PC-3 (cell line): Measurements from ENCODE around the gene ARID5B.

Experiments
- EZH2 ChIP-seq: fragments of 300-600 bp; sonication (generic); IDR thresholded peaks from one replicate; pipeline ENCODE4 v1.6.1; 2017; ENCODE audit warnings: antibody characterized with exemption, mild to moderate bottlenecking, low read length; ENCODE audit not compliant: unreplicated experiment
- EZH2phosphoT487 ChIP-seq: fragments of 300-600 bp; sonication (generic); IDR thresholded peaks from 2 replicates; pipeline ENCODE4 v1.6.1; 2018; ENCODE audit warnings: mild to moderate bottlenecking, antibody characterized with exemption, low read length, borderline replicate concordance
- TF ChIP-seq, protein P1 (sequence below): fragments of 300-600 bp; sonication (generic); conservative IDR thresholded peaks from 2 replicates; pipeline ENCODE4 v1.5.1; 2017; ENCODE audit warnings: antibody characterized with exemption, low read depth, mild to moderate bottlenecking, low read length

GRCh38 chr10:61869041-61869675 is 32.3 kb upstream of the ARID5B start:
- TF ChIP-seq, protein P1, sequence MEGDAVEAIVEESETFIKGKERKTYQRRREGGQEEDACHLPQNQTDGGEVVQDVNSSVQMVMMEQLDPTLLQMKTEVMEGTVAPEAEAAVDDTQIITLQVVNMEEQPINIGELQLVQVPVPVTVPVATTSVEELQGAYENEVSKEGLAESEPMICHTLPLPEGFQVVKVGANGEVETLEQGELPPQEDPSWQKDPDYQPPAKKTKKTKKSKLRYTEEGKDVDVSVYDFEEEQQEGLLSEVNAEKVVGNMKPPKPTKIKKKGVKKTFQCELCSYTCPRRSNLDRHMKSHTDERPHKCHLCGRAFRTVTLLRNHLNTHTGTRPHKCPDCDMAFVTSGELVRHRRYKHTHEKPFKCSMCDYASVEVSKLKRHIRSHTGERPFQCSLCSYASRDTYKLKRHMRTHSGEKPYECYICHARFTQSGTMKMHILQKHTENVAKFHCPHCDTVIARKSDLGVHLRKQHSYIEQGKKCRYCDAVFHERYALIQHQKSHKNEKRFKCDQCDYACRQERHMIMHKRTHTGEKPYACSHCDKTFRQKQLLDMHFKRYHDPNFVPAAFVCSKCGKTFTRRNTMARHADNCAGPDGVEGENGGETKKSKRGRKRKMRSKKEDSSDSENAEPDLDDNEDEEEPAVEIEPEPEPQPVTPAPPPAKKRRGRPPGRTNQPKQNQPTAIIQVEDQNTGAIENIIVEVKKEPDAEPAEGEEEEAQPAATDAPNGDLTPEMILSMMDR, result no peak
- no peak for TF ChIP-seq EZH2
- TF ChIP-seq EZH2phosphoT487, result no peak
